ENCODE measurements around the gene PUS10.
"Not testable (repeated sequence)": the region's sequence is repeated elsewhere in the genome, so short reads cannot be mapped to it uniquely, and the experiment has no call there.

PUS10 gene

GRCh38 chr2:61017556-61018317 lies at the start of gene PUS10, which contains the start of gene PEX13:
Gene PUS10, minus strand, starts transcription at chr2:61018255. Its CDS starts 6,365 bp downstream, at chr2:61011890.
Gene PEX13, plus strand, starts transcription at chr2:61017720. Its CDS starts 40 bp downstream, at chr2:61017760.
- DNase-seq (ENCODE audit: low spot score) = peak; percentile 91

- DNase-seq (ENCODE audit: low spot score) = peak; percentile 98
These were observed 48.0 kb upstream of the PUS10 start, which contains the start of gene SANBR for GRCh38 chr2:61065714-61066709. Gene SANBR, plus strand, starts transcription at chr2:61065871. Its CDS starts 4,480 bp downstream, at chr2:61070351.

GRCh38 chr2:61059382-61059781 lies 41.3 kb upstream of the PUS10 start:
- DNase-seq (ENCODE audit: low spot score) = no peak

GRCh38 chr2:61057562-61057961 lies 39.5 kb upstream of the PUS10 start:
- no peak for DNase-seq (ENCODE audit: low spot score)

- DNase-seq (ENCODE audit: low spot score) = no peak
These were observed 37.5 kb upstream of the PUS10 start for GRCh38 chr2:61055557-61055956.

- DNase-seq (ENCODE audit: low spot score) = peak; percentile 9
These were observed 27.9 kb upstream of the PUS10 start for GRCh38 chr2:61045999-61046398.

GRCh38 chr2:61045226-61045625 lies 27.2 kb upstream of the PUS10 start:
- DNase-seq (ENCODE audit: low spot score) = no peak

- no peak for DNase-seq (ENCODE audit: low spot score)
These were observed 26.6 kb upstream of the PUS10 start for GRCh38 chr2:61044636-61045035.

GRCh38 chr2:61042807-61043206 lies 24.8 kb upstream of the PUS10 start:
- no peak for DNase-seq (ENCODE audit: low spot score)

- DNase-seq (ENCODE audit: low spot score) = not testable (repeated sequence)
These were observed 18.6 kb upstream of the PUS10 start for GRCh38 chr2:61036643-61037042.

GRCh38 chr2:61034592-61034991 lies 16.5 kb upstream of the PUS10 start:
- DNase-seq (ENCODE audit: low spot score) = not testable (repeated sequence)

- no peak for DNase-seq (ENCODE audit: low spot score)
These were observed 11.5 kb upstream of the PUS10 start for GRCh38 chr2:61029533-61029932.

- DNase-seq (ENCODE audit: low spot score) = no peak
These were observed 5.6 kb upstream of the PUS10 start for GRCh38 chr2:61023670-61024069.

- DNase-seq (ENCODE audit: low spot score) = no peak
These were observed 3.2 kb upstream of the PUS10 start for GRCh38 chr2:61021228-61021660.

GRCh38 chr2:61018798-61019197 lies 743 bp upstream of the PUS10 start:
- DNase-seq (ENCODE audit: low spot score) = no peak

GRCh38 chr2:61018318-61018755 lies 282 bp upstream of the PUS10 start:
- DNase-seq (ENCODE audit: low spot score) = no peak

GRCh38 chr2:61017003-61017555 lies 976 bp downstream of the PUS10 start:
- peak; percentile 82 for DNase-seq (ENCODE audit: low spot score)

- DNase-seq (ENCODE audit: low spot score) = no peak
These were observed 1.6 kb downstream of the PUS10 start for GRCh38 chr2:61016392-61017002.

GRCh38 chr2:61015976-61016375 lies 2.1 kb downstream of the PUS10 start:
- DNase-seq (ENCODE audit: low spot score) = no peak

GRCh38 chr2:61014763-61015162 lies 3.3 kb downstream of the PUS10 start:
- no peak for DNase-seq (ENCODE audit: low spot score)

- no peak for DNase-seq (ENCODE audit: low spot score)
These were observed 4.7 kb downstream of the PUS10 start for GRCh38 chr2:61013382-61013781.

- DNase-seq (ENCODE audit: low spot score) = peak; percentile 23
These were observed 5.8 kb downstream of the PUS10 start for GRCh38 chr2:61012303-61012702.
